Urinary bladder (tissue), 4 donors: ENCODE measurements around the gene MMP24. TPM values are rescaled to one million over a fixed set of nuclear protein-coding genes. Genes with fewer than 3 reads are reported as not detected.
"Not testable (repeated sequence)": the region's sequence is repeated elsewhere in the genome, so short reads cannot be mapped to it uniquely, and the experiment has no call there.

Experiments used
- DNase-seq: peaks from one replicate; pipeline ENCODE4 v3.0.0-alpha.2; 2015; ENCODE audit errors: extremely low spot score
- H3K27ac ChIP-seq: one replicate; pipeline ENCODE4 v1.5.1; 2013; ENCODE audit warnings: low read depth, mild to moderate bottlenecking, moderate library complexity
- H3K36me3 ChIP-seq: one replicate; pipeline ENCODE4 v1.6.1; 2013; ENCODE audit warnings: mild to moderate bottlenecking, moderate library complexity; ENCODE audit not compliant: insufficient read depth
- H3K4me1 ChIP-seq: one replicate; pipeline ENCODE4 v1.6.1; 2013; ENCODE audit warnings: mild to moderate bottlenecking, moderate library complexity; ENCODE audit not compliant: insufficient read depth
- H3K4me3 ChIP-seq: one replicate; pipeline ENCODE4 v1.5.1; 2013; ENCODE audit warnings: low read depth, low read length
- WGBS: extraction: QIAGEN DNeasy Blood & Tissue Kit; methylation state at CpG from one replicate; pipeline ENCODE4 v1.1.7; 2013; 5-methylcytosine and 5-hydroxymethylcytosine counted together
- polyA plus RNA-seq: library from polyadenylated mRNA; stranded (reverse); fragments of 200-250 nt; gene quantifications from one replicate; pipeline ENCODE4 v1.2.3, GENCODE V29; 2013
- total RNA-seq: library from RNA; depleted of rRNA; stranded (reverse); fragments of >200 nt; gene quantifications from one replicate; pipeline ENCODE4 v1.2.3, GENCODE V29; 2014
- donor health status: healthy with polysubstance abuse.
- donor health status: healthy.

MMP24 gene
- total and polyA plus RNA-seq, 2 donors = 0.67 to 1.5 TPM

DNA sequence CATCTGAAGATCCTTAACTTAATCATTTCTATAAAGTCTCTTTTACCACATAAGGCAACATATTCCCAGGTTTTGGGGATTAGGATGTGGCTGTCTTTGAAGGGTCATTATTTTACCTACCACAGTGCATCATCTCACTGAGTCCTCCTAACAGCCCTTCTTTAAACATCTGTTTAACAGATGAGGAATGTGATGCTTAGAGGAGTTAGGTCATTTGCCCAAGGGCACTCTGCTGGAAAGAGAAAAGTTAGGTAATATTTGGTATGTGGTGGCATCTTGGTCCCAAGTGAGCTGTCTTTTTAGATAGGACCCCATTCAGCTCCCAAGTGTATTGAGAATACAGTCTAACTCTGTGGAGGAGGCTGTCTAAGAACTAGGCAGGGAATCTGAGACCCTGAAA, 11.0 kb downstream of the MMP24 start:
- no peak for DNase-seq
- Histone ChIP-seq H3K27ac (no peak overlapping the region), H3K4me3 (no peak overlapping the region), H3K4me1 (no peaks in the 10 kb centered on the region), H3K36me3 (peaks cover 1% of the 10 kb centered on the region)

DNA sequence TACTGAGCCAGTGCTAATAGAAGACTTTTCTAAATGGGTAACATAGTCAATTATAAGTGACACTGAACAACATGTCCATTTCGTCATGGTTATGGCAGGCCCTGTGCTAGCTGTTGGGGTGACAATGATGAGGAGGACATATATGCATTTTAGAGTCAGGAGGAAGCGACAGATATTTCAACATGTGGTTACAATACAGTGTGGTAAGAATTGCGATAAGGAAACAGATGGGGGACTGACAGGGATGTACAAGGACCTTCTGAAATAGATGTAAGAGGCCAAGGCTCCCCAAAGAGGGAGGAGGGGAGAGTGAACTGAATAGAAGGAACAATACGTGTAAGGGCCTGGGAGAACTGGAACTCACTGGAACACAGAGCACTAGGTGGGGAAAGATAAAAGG, 11.7 kb downstream of the MMP24 start:
- WGBS = 84% methylated on average over 4 of the region's 4 CpGs
- no peak overlapping the region for H3K4me3 ChIP-seq
- H3K27ac ChIP-seq = no peak overlapping the region
- peaks cover 1% of the 10 kb centered on the region for H3K36me3 ChIP-seq
- H3K4me1 ChIP-seq = no peaks in the 10 kb centered on the region
- DNase-seq = no peak

DNA sequence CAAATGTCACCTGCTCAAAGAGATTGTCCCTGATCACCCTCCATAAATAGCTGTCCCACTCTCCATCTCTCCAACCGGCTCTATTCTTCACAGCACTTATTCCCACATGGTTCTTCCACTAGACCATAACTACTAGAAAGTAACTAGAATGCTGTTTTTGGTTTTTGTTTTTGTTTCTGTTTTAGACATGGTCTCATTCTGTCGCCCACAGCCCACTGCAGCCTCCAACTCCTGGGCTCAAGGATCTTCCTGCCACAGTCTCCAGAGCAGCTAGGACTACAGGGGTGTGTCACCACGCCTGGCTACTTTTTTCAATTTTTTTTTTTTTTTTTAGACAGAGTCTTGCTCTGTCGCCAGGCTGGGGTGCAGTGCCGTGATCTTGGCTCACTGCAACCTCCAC, 12.2 kb downstream of the MMP24 start:
- Histone ChIP-seq H3K4me1 (no peaks in the 10 kb centered on the region), H3K36me3 (peaks cover 1% of the 10 kb centered on the region), H3K4me3 (no peak overlapping the region), H3K27ac (no peak overlapping the region)
- 88% methylated on average over 5 of the region's 5 CpGs for WGBS
- no peak for DNase-seq

DNA sequence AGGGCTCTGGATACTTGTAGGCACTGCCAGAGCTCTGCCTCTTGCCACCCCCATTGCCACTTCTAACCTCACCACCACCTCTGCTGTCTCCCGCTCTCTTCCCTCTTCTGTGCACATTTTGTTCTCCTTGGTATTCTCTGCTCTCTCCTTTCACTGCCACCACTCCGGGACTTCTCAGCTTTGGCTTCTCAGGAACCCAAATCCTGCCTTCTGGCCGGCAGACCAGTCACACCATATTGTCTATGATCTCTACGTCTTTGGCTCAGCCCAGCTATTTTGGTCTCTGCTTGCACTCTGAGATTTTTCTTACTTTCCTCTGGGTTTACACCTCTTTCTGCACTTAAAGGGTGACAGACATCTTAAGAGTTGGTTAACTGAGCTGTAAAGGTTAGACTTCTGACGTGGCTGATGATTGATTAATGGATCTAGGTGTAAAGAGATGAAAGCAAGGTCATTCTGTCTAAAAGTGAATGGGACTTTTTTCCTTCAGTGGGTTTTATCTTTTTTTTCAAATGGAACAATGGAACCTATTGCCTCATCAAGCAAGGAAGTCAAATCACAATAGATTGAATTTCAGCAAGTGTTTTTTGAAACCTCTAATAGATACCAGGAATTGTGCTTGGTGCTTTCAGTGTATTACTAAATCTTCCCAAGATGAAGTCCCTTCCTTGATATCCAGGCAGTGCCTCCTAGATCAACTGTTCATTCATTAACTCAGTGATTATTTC, 13.8 kb downstream of the MMP24 start:
- Histone ChIP-seq H3K4me3 (no peak overlapping the region), H3K4me1 (no peaks in the 10 kb centered on the region), H3K27ac (no peak overlapping the region), H3K36me3 (peaks cover 1% of the 10 kb centered on the region)
- no peak for DNase-seq
- WGBS = 65% methylated on average over 5 of the region's 5 CpGs

DNA sequence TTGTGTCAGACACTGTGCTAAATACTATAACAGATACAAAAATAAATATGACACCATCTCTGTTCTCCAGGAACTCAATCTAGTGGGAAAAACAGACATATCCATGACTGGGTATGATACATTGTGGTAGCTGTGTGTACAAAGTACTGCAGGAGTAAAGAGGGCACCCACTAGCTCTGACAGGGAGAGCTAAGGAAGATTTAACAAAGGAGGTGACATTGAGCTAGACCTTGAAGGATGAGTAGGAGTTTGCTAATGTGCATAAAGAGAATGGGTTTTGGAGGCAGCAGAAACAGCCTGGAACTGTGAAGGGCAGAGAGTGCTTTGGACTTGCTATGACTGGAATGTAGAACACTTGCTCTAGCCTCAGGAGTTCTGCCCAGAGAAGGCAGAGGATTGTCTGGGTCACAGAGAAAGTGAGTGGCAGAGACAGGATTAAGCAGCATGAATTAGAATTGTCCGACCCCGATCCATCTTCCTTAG, 14.4 kb downstream of the MMP24 start:
- H3K27ac ChIP-seq = no peak overlapping the region
- 84% methylated on average over 2 of the region's 2 CpGs for WGBS
- H3K36me3 ChIP-seq = peaks cover under 1% of the 10 kb centered on the region
- H3K4me3 ChIP-seq = no peak overlapping the region
- DNase-seq = no peak
- H3K4me1 ChIP-seq = no peaks in the 10 kb centered on the region

DNA sequence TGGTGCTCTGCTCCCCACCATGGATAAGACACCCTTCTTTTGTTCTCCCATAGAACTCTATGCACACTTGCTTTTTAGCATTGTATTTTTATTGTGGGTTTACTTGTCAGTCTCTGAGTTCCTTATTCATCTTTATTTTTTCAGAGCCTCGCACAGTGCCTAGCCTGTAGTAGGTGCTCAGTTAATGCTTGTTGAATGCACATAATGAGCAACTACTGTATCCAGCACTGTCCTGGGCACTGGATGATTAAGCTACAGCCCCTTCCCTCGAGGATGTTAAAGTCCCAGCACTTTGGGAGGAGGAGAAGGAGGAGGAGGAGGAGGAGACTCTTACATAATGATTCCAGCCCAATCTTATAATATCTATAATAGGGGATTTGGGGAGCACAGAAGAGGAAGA, 16.8 kb downstream of the MMP24 start:
- no peak overlapping the region for H3K4me3 ChIP-seq
- no peak for DNase-seq
- WGBS = 63% methylated on average over 2 of the region's 2 CpGs
- H3K4me1 ChIP-seq = no peaks in the 10 kb centered on the region
- H3K36me3 ChIP-seq = no peaks in the 10 kb centered on the region
- H3K27ac ChIP-seq = no peak overlapping the region

DNA sequence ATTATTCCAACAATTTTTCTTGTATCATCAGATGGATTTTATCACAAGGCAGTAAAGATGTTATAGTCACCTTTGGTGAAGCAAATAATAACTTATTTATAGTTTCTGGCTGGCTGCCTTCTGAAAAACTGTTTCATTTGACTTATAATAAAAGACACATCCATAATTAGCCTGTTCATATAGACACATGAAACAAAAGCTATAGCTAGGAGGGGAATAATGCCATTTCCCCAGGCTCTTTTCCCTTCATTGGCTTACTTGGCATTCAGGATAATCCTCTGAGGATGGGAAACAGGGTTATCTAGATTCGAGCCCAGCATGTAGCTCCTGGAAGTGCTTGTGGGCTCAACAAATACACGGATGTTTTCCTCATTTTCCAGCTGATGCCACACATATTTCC, 17.5 kb downstream of the MMP24 start:
- Histone ChIP-seq H3K27ac (no peak overlapping the region), H3K4me1 (no peaks in the 10 kb centered on the region), H3K4me3 (no peak overlapping the region), H3K36me3 (no peaks in the 10 kb centered on the region)
- WGBS = 49% methylated on average over 2 of the region's 2 CpGs
- no peak for DNase-seq

DNA sequence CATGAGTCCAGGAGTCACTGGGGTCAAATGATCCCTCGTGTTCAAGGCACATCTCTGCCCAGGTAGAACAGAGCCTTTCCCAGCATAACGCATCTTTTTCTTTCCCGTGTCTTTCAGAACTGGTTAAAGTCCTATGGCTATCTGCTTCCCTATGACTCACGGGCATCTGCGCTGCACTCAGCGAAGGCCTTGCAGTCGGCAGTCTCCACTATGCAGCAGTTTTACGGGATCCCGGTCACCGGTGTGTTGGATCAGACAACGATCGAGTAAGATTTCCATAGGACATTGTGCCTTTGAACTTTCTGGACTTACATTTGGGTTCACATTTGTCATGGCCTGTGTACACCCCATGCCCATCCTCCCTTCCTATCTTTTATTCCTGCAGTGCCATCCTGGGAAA, 20.2 kb downstream of the MMP24 start:
- WGBS = 90% methylated on average over 12 of the region's 12 CpGs
- H3K27ac ChIP-seq = no peak overlapping the region
- H3K36me3 ChIP-seq = no peaks in the 10 kb centered on the region
- H3K4me3 ChIP-seq = no peak overlapping the region
- DNase-seq = no peak
- H3K4me1 ChIP-seq = no peaks in the 10 kb centered on the region

DNA sequence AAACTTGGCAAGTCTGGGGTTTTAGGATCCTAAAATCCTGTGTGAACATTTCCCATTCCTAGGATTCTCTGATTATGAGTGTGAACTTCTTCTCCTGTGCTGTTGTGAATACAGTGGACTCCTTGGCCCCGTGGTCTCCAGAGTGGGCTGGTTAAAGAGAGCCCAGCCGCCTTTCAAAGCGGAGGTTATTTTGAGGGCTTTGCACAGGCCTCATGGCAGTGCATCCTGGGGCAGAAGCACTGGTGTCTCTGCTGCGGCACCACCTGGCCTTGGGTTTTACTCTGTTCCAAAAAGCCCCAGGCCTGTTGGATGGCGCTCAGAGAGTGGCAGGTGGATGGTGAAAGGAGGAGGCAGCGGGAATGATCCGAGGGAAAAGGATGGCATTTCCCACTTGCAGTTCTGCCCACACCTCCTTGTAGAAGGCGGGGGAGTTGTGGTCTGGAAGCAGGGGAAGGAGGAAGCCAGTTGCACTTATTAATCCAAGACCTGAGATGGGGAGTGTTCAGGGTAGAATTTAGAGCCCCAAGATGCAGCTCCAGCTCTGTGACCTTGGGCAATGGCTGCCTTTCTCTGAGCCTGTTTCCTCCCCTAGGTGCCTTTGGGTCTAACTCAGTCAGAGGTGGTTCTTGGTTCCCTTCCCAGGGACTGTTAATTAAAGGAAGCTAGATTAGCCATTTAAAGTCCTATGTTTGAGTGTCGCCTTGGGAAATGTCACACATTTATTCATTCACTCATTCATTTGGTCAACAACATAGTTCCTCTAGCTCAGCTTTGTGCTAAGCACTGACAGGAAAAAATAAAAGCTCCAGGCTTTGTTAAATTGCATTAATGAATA, 22.4 kb downstream of the MMP24 start:
- H3K4me3 ChIP-seq = no peak overlapping the region
- no peaks in the 10 kb centered on the region for H3K36me3 ChIP-seq
- H3K27ac ChIP-seq = no peak overlapping the region
- H3K4me1 ChIP-seq = no peaks in the 10 kb centered on the region
- no peak for DNase-seq
- WGBS = 84% methylated on average over 9 of the region's 9 CpGs

DNA sequence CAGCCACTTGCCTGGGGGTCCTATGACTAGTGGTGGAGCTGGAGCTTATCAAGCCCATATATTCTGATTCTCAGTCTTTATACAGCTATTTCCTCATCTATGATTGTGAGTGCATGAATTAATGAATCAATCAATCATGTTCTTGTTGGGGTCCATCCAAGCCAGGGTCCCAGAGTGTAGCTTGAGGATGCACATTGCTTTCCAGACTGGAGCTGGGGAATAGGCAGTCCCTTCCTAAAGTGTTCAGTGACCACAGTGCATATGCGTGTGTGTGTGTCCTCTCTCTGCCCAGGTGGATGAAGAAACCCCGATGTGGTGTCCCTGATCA, 25.1 kb downstream of the MMP24 start:
- WGBS = 89% methylated on average over 2 of the region's 2 CpGs
- H3K4me1 ChIP-seq = no peaks in the 10 kb centered on the region
- no peak overlapping the region for H3K4me3 ChIP-seq
- H3K36me3 ChIP-seq = no peaks in the 10 kb centered on the region
- no peak overlapping the region for H3K27ac ChIP-seq
- no peak for DNase-seq

DNA sequence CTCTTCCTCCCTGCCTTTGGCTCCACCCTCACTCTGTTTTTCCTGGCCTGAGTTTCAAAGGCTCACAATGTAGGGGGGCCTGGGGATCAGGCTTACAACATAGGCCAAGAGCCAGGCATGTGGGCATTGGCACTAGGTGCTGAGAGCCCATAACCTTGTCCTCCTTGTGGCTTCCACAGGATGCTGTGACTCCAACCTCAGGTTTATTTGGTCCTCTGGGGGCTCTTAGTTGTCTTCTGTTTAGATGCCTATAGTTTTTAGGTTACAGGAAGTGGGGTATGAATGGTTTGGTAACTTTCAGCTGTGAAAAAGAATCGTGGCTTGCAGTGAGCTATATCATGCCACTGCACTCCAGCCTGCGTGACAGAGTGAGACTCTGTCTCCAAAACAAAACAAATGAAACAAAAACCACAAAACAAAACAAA, 25.6 kb downstream of the MMP24 start:
- no peak for DNase-seq
- Histone ChIP-seq H3K4me3 (no peak overlapping the region), H3K4me1 (no peaks in the 10 kb centered on the region), H3K27ac (no peak overlapping the region), H3K36me3 (no peaks in the 10 kb centered on the region)
- 57% methylated on average over 2 of the region's 2 CpGs for WGBS

DNA sequence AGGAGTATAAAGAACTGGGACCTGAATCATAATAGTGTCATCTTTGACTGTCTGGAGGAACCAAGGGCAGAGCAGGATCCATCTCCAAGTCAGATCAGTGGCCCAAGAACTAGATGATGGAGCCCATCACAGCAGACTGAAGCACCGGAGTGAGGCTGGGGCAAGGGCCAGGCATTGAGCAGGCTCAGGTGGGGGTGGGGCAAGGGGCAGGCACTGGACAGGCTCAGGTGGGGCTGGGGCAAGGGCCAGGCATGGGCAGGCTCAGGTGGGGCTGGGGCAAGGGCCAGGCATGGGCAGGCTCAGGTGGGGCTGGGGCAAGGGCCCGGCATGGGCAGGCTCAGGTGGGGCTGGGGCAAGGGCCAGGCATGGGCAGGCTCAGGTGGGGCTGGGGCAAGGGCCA, 26.1 kb downstream of the MMP24 start:
- not testable (repeated sequence) for H3K4me3 ChIP-seq, H3K27ac ChIP-seq, DNase-seq, H3K4me1 ChIP-seq, H3K36me3 ChIP-seq
- WGBS = 91% methylated on average over 2 of the region's 2 CpGs

DNA sequence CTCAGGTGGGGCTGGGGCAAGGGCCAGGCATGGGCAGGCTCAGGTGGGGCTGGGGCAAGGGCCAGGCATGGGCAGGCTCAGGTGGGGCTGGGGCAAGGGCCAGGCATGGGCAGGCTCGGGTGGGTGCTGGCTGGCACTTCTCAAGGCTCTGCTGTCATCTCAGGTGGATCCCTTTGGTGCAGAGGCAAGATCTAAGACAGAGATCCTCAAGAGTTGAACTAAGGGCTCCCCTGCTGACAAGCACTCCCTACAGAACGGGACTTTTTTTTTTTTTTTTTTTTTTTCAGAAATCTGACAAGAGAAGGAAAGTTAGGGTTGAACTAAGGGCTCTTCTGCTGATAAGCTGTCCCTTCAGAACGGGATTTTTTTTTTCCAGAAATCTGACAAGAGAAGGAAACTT, 26.5 kb downstream of the MMP24 start:
- H3K27ac ChIP-seq = no peak overlapping the region
- no peak for DNase-seq
- no peaks in the 10 kb centered on the region for H3K36me3 ChIP-seq
- H3K4me3 ChIP-seq = no peak overlapping the region
- WGBS = 70% methylated on average over 3 of the region's 3 CpGs
- H3K4me1 ChIP-seq = no peaks in the 10 kb centered on the region

DNA sequence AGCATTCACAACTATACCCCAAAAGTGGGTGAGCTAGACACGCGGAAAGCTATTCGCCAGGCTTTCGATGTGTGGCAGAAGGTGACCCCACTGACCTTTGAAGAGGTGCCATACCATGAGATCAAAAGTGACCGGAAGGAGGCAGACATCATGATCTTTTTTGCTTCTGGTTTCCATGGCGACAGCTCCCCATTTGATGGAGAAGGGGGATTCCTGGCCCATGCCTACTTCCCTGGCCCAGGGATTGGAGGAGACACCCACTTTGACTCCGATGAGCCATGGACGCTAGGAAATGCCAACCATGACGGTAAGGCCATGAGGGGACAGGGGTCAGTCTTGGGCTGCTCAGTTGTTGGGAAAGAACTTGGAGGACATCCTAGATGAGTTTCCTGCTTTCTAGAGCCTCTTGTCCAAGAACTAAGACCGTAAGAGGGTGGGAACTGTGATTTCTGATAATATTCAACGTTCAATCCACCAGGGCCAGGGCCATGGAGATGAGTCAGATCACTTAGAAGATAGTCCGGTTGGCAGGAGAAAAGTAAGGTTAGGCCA, 28.0 kb downstream of the MMP24 start:
- Histone ChIP-seq H3K36me3 (no peaks in the 10 kb centered on the region), H3K27ac (no peak overlapping the region), H3K4me1 (no peaks in the 10 kb centered on the region), H3K4me3 (no peak overlapping the region)
- 92% methylated on average over 12 of the region's 12 CpGs for WGBS
- no peak for DNase-seq
